GM18508 (cell line): ENCODE data around the gene TSPAN18.

Experiments used
- ATAC-seq: cut with Tn5 transposase; IDR thresholded peaks from one replicate; pipeline ENCODE4 v1.9.1; 2021; ENCODE audit warnings: moderate number of reproducible peaks; ENCODE audit not compliant: insufficient read depth, unreplicated experiment

TSPAN18 gene

DNA sequence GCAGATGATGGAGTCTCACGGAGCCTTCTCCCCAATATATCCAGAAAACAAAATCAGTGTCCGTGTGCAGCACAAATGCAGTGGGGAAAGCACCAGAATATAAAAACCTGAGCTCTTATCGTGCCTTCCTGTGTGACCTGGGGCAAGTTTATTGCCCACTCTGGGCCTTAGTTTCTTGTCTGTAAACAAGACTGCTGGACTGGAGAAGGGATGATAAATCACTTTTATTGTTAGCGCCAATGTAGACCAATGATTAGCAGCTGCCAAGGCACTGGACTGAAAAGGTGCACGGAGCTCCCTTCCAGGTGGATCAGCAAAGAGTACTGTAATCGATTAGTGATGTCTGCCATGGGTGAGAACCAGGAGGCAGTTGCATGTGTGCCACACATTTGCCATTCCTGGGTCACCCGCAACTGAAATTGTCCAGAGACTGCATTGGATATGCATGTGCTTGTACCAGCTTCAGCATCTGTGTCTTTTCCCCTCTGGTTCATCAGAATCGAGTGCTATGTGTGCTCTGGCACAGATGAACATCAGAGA lies 89.2 kb downstream of the TSPAN18 start:
- no peak for ATAC-seq

DNA sequence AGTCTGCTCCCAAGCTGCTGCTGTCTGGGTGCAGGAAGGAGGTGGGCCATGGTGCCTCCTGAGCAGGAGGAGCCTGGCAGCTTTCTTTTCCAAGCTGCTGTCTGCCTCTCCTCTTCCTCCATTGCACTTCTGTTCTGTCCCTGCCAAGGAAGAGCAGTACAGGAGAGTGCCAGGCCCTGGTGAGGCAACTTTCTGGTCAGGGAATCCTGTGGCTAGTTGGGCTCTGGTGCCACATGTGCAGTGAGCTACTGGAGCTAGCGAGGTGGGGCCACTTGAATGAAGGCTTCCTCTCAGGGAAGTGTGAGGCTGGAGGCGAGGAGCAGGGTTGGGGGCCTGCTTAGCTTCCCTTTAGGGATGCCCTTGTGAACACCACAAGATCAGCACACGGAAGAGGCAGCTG lies 90.0 kb downstream of the TSPAN18 start:
- no peak for ATAC-seq

DNA sequence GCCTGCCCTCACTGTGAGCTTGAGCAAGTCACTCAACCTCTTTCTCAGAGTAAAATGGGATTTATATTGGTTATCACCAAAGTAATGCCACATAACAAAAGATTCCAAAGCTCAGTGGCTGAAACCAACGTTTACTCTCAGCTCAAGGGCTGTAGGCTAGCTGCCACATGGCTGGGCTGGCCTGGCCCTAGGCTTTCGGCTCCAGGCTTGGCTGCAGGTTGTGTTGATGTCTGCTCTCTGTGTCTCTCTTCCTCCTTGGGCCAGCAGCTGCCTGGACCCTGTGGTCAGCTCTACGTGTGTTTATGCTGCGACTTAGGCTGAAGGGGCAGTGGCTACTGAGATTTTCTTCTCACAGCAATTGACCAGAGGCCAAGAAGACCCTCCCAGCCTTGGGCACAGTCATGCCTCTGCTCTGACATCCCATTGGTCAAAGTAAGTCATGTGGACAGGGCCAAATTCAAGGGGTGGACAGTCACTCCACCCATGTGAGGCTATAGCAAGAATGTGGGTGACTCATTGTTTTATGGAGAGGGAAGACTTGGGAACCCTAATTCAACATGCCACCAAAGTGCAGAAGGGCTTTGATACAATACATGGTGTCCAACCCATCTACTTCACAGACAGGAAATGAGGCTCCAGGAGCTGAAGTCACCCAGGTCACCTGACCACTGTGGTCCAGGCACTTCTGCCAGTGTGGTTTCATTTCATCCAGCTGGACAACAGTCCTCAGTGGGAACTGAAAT lies 90.6 kb downstream of the TSPAN18 start:
- no peak for ATAC-seq

DNA sequence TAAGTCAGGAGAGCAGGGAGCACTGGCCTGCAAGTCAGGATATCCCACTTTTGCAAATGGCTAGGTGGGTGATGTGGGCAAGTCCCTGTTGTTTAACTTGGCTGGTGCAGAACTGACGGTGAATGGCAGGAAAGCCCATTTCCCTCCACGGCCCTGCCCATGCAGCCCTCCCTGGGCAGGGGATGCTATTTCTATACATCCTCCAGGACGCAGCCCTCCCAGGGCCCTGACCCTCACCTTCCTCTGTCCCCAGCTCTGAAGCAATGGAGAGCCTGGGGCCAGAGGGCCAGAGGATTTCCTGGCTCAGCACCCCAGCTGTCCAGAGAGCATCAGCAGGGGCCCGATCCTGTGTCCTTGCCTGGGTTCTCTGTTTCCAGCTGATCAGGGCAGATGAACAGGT lies 91.3 kb downstream of the TSPAN18 start:
- no peak for ATAC-seq

DNA sequence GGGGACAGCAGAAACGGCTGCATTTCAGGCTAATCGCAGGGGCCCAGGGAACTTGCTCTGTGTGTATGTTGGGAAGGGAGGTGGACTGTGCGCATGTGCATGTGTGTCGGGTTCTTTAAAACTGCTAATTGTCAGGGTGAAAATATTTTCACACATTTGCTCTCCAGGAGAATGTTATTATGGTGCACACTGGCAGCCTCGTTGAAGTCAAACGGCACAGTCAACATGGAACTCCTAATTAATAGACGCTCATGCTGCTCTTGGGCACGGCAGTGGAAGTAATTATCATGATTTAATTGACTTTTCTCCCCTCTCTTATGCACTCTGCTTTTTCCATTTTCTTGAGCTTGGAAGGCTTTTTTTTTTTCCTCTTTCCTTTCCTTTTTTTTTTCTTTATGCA lies 92.6 kb downstream of the TSPAN18 start:
- ATAC-seq, result no peak

DNA sequence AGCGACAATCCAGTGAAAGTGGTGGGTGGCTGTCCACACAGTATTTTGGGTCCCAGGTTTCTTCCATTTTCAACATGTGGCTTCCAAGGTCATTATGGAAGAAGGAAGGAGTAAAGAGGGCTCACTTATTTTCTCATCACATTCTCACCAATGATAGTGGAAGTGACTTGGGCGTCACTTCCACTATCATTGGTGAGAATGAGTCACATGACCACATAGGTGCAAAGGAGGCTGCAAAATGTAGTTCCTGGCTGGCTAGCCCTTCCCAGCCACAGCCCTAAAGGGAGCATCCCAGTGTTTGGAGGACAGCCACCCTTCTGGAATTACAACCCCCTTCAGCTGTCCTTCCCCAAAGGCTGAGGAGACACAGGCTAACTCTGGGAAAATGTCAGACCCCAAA lies 95.6 kb downstream of the TSPAN18 start:
- no peak for ATAC-seq

DNA sequence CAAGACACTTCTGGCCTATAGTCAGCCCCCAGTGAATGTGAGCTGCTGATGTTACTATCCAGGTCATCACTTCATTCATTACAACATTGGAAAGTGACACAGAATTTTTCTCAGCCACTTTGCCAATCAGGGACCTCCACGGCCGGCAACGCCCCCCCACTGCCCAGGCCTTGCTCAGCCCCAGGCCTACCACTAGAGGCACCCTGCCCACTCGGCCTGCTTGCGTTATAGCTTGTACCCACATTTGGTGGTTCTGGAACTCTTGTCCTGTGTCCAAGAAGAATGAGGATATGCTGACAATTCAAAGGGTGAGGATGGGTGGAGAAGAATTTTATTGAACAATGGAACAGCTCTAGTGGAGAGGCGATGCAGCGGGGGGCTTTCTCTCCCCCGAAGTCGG lies 96.2 kb downstream of the TSPAN18 start:
- ATAC-seq, result no peak

DNA sequence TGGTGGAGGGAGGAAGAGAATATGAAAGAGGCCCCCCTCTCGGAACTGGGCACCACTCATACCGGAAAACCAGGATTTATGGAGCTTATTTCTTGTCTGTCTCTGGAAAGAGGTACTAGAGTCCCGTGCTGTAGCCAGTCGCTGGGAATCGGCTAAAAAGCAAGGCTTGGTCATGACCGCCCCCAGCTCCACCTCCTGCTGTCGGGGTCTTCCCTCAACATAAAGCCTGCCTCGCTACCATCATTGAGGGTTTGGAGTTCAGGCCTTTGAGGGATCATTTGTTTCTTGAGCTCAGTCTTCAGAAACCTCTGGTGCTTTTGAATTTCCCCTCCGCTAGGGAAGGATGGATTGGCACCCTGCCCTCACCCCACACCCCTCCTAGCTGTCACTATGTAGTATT lies 97.1 kb downstream of the TSPAN18 start:
- no peak for ATAC-seq

DNA sequence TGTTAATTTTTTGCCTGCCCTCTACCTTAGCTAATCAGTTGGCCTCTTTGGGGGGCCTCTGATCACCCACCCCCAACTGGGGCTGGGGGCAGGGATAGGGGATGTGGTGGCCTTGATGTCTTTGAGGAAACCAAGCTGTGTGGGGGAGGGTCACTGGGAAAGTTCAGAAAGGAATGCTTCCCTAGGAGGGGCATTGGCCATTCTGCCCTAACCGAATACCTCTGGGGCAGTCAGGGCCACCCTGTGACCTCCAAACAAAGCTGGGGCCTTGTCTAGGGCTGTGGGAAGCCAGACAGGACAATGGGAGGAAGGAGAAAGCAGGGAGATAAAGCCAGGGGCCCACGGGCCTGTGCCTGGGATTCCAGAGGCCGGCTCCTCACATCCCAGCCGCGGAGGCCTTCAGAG lies 97.5 kb downstream of the TSPAN18 start:
- ATAC-seq, result no peak

DNA sequence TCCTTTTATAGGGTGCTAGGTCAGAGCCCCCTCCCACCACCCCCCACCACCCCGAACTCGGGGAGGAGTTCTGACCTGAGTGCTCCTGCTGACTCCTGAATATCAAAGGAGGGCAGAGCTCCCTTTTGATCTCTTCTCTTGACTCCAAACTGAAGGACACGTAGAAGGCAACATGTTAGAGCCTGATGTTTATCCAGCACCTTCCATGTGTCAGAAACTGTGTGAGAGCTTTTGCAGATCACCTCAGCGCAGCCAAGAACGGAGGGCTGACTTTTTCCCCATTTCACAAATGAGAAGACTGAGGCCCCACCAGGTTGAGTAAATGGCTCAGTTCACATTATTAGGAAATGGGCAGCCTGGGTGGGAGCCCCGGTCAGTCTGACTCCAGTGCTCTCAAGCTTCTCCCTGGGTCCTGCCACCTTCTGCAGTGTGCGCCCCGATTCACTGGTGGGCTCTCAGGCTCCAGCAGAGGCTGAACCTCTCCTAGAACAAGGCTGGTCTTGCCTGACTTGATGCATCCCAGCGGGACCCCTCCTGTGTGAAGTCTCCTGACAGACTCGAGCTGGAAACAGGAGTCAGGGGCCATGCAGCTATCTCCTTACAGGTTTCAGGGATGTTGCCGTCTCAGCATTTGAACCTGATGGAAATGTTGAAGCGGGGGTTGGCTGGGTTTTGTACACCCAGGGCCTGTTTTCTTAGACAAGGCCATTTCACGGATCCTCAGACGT lies 98.5 kb downstream of the TSPAN18 start:
- no peak for ATAC-seq

DNA sequence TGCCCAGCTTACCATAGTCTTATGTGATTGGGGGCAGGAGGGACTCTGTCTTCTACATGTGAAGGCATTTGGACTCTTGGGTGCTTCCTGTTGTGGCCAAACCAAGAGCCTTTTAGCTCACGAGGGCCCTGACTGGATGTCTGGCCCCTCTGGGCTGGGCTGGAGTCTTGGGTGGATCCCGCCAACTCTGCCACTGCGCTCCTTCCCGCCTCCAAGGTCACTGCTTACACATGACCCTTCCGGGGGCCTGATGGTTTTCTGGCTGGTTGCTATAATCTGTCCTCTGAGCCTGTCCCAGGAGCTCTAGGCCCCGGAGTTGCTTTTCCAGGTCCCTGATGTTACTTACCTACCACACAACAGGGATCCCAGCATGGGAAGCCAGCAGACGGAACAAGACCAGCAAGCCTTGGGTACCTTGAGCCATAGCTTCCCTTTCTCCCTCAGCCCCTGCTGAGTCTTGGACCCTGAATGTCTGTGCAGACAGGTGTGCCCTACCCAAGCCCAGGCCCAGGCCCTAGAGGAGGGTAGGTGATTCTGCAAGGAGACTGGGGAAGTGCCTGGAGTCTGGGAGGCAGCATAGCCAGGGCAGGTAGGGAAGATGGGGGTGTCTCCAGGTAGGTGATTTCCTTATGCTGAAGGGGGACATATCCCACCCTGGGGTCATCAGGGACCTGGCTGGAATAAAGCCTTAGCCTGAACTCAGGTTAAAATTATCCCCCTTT lies 100.3 kb downstream of the TSPAN18 start:
- ATAC-seq, result no peak

DNA sequence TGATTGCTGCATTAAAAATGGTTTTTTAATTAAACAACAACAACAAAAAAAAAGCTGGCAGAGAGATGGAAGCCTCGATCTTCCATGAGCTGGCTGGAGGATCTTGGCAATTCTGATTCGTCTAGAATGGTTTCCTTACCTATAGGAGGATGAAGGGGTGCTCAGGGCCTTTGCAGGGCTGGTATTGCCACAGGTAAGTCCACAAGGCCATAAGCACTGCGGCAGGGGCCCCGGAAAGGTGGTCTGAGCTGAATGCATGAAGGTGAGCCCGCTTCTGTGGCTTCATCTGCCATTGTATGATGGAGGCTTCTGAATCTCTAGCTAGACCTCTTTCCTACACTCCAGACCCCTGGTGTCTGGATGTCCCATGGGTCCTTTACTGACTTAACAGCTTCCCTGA lies 101.5 kb downstream of the TSPAN18 start:
- ATAC-seq, result no peak

DNA sequence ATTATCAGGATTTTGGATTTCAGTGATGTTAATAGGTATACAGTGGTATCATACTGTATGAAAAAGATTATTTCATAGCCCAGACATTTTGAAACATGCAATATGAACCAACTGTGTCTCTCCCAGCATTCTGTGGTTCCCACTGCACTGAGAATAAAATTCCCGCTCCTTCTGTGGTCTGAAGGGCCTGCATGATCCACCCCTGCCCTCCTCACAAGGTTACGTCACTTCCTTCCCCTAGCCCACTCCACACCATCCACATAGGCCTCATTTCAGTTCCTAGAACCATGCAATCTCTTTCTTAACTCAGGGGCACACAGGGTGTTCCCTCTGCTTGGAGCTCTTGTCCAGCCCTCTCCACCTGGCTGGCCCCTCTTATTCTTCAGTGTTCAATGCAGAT lies 103.1 kb downstream of the TSPAN18 start:
- no peak for ATAC-seq

DNA sequence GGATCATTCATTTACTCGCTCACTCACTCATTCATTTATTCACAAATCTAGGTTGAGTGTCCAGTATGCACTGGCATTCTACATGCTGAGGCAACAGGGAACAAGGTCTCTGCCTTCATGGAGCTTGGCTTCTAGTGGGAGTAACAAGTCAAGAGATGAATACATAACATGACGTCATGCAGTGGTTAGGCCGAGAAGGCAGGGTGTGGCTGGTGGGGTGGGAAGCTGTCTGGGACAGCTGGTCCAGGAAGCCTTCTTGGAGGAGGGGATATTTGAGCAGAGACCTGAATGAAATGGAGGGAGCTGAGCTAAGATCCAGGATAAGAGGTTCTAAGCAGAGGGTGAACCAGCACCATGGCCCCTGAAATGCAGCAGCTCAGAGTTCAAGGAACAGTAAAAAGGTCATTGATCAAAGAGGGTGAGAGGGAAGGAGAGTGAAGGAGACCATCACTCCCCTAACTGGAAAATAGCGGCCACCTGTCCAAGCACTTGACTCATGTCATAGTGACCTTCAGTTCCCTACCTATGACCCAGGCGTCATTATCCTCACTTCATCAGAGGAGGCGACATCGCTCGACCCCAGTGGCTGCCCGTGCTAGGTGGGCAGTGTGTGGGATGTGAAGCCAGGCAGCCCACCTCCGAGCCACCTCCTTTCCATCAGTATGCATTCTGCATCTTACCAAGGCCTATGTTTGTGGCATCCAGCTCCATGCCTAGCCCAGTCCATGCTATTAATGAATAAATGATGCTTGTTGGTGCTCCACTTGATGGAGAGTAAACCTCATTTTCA lies 105.0 kb downstream of the TSPAN18 start:
- ATAC-seq, result no peak

DNA sequence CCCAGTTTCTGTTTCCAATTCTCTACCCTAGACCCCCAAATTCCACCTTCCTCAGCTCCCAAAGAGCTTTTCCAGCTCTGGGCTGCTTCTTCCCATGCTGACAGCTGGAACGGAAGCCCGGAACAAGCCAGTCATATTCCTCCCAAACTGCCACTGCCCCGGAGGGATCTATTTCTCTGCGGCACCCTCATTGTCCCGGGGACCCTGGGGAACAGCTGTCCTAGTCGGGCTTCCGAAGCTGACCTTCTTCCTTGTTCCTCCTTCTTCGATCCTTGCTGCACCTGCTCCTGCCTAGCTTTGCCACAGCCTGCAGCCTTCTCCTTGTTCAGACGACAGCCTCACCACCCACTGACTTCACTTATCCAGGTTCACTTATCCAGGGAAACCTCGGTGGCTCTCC lies 105.7 kb downstream of the TSPAN18 start:
- no peak for ATAC-seq

DNA sequence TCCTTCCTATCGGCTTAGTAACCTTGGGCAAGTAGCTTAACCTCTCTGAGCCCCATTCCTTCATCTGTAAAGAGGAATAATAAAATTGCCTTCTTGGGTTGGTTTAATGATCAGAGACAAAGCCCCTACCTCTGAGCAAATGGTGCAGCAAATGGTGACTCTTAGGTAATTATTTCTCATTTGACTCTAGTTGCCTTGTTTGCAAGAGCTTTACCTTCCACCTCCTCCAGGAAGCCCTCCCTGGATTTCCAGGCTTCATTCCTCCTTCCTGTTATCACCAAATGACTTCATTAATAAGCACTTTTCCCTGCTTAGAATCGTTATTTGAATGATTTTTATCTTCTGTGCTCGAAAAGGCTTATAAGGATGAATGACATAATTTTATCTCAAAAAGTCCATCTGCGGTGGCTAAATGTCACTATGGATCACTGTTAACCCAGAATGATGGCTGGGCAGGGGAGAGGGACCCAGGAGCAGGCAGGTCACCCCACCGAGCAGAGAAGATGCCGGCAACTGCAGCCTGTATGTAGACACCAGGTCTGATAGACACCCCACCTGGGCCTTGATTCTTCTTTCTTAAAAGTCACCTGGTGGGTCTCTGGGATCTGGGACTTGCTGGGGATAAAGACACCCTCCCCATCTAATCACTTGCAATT lies 106.6 kb downstream of the TSPAN18 start:
- no peak for ATAC-seq

DNA sequence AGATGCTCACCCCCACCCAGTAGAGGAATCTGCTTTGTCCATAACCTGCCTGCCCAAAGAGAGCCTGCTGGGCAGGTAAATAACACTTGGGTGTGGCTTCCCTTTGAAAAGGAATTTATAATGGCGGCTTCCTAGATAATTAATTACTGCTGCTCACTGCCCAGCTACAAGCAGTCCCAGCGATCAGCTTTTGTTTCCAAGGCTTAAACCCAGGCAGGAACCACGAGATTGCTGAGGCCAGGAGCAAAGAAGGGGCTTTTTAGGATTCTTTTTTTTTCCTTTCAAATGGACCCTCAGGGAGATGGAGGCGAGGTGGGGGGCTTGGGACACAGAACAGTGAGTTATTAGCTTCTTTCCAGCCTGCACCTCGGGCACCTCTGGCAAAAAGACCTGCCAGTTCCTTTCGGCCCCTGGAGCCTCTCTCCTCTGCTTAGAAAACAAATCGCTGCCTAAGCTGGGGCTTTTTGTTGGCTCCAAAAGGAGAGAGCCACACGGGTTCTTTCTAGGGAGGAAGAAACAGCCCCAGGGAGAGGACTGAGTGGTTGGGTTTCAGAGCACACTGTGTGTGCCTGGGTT lies 107.2 kb downstream of the TSPAN18 start:
- no peak for ATAC-seq

DNA sequence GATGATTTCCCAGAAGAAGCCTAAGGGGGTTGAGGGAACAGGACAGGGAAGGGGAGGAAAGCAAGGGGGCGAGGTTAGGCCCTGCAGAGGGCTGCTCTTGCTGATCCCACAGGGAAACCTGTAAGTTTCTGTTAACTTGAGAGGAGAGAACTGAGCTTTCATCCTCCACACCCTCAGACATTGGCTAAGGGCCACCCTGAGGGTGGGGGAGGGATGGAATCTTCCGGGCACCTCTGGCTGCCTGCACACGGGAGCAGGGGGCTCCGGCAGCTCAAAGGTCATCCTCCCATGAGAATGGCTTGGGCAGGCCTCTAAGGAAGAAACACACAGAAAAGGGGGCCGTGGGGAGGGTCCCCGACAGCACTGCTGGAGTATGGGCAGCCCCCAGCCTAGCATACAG lies 108.1 kb downstream of the TSPAN18 start:
- ATAC-seq, result no peak

DNA sequence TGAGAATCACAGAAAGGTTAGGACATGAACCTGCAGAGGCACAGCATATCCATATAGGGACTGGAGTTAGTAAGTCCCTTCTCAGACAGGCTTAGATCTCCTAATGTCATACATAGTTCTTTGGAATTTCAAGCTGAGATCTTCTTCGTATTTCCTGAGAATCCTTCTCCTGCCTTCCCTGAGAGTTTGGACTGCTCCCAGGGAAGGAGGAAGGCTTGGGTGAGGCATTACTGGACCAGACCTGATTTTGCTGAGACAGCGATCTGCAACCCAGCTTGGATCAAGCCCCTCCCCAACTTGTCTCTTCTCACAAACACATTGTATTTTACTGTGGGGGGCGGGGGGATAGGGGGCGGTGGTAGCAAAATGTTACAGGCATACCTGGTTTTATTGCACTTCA lies 108.5 kb downstream of the TSPAN18 start:
- ATAC-seq, result no peak

DNA sequence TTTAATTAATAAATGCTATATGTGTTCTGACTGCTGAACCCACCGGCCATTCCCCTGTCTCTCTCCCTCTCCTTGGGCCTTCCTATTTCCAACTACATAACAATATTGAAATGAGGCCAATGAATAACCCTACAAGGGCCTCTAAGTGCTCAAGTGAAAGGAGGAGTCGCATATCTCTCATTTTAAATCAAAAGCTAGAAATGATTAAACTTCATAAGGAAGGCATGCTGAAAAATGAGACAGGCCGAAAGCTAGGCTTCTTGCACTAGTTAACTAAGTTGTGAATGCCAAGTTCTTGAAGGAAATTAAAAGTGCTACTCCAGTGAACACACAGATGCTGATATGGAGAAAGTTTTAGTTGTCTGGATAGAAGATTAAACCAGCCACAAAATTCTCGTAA lies 109.2 kb downstream of the TSPAN18 start:
- ATAC-seq, result no peak
